ENCODE results near the gene STIL.

STIL gene

GRCh38 chr1:47219590-47220220 is 94.2 kb downstream of the STIL start:
- Histone ChIP-seq H3K4me3 (ENCODE audit: low read depth, low read length) (no peak overlapping the region), H3K9me3 (ENCODE audit: severe bottlenecking) (peaks cover 3% of the 10 kb centered on the region), H3K27ac (no peak overlapping the region), H3K27me3 (ENCODE audit: insufficient read depth, low read depth, severe bottlenecking) (peaks cover 51% of the 10 kb centered on the region), H3K36me3 (no peaks in the 10 kb centered on the region)
- no peak for TF ChIP-seq CTCF (IDR thresholded peaks at IDR 0.05; ENCODE audit: low read depth, low read length)
- no peak for DNase-seq

GRCh38 chr1:47219001-47219400 is 94.9 kb downstream of the STIL start:
- no peak overlapping the region for H3K27ac ChIP-seq
- no peak for DNase-seq
- TF ChIP-seq CTCF (IDR thresholded peaks at IDR 0.05; ENCODE audit: low read depth, low read length): no peak
- no peak overlapping the region for H3K4me3 ChIP-seq (ENCODE audit: low read depth, low read length)
- peaks cover 3% of the 10 kb centered on the region for H3K9me3 ChIP-seq (ENCODE audit: severe bottlenecking)
- H3K27me3 ChIP-seq (ENCODE audit: insufficient read depth, low read depth, severe bottlenecking): peaks cover 45% of the 10 kb centered on the region
- no peaks in the 10 kb centered on the region for H3K36me3 ChIP-seq

- no peaks in the 10 kb centered on the region for H3K36me3 ChIP-seq
- DNase-seq: no peak
- peaks cover 35% of the 10 kb centered on the region for H3K27me3 ChIP-seq (ENCODE audit: insufficient read depth, low read depth, severe bottlenecking)
- no peak for TF ChIP-seq CTCF (IDR thresholded peaks at IDR 0.05; ENCODE audit: low read depth, low read length)
- H3K9me3 ChIP-seq (ENCODE audit: severe bottlenecking): peaks cover 3% of the 10 kb centered on the region
- H3K4me3 ChIP-seq (ENCODE audit: low read depth, low read length): no peak overlapping the region
- H3K27ac ChIP-seq: no peak overlapping the region
Measured at GRCh38 chr1:47216278-47217059, 97.5 kb downstream of the STIL start.

GRCh38 chr1:47215713-47216112 is 98.2 kb downstream of the STIL start:
- H3K27me3 ChIP-seq (ENCODE audit: insufficient read depth, low read depth, severe bottlenecking): peaks cover 30% of the 10 kb centered on the region
- H3K36me3 ChIP-seq: no peaks in the 10 kb centered on the region
- DNase-seq: no peak
- no peak for TF ChIP-seq CTCF (IDR thresholded peaks at IDR 0.05; ENCODE audit: low read depth, low read length)
- no peak overlapping the region for H3K4me3 ChIP-seq (ENCODE audit: low read depth, low read length)
- H3K9me3 ChIP-seq (ENCODE audit: severe bottlenecking): peaks cover 3% of the 10 kb centered on the region
- H3K27ac ChIP-seq: no peak overlapping the region

GRCh38 chr1:47214549-47214948 is 99.4 kb downstream of the STIL start:
- peaks cover 33% of the 10 kb centered on the region for H3K27me3 ChIP-seq (ENCODE audit: insufficient read depth, low read depth, severe bottlenecking)
- no peak overlapping the region for H3K4me3 ChIP-seq (ENCODE audit: low read depth, low read length)
- no peak for DNase-seq
- TF ChIP-seq CTCF (IDR thresholded peaks at IDR 0.05; ENCODE audit: low read depth, low read length): no peak
- H3K9me3 ChIP-seq (ENCODE audit: severe bottlenecking): peaks cover 3% of the 10 kb centered on the region
- no peak overlapping the region for H3K27ac ChIP-seq
- H3K36me3 ChIP-seq: no peaks in the 10 kb centered on the region
